A673 (cell line): ENCODE results near the gene LRBA.

ENCODE experiments used
- EZH2 ChIP-seq: fragments of 200-600 bp; sonication (generic); IDR thresholded peaks from 2 replicates; pipeline ENCODE4 v1.6.1; 2017; ENCODE audit warnings: borderline replicate concordance, low read depth, mild to moderate bottlenecking, mixed read lengths, antibody characterized with exemption, low read length; ENCODE audit not compliant: poor library complexity, severe bottlenecking
- TF ChIP-seq, protein P1 (sequence below): fragments of 300-800, 200-600 bp; sonication (generic); conservative IDR thresholded peaks from 2 replicates; pipeline ENCODE4 v1.5.1; 2017; ENCODE audit warnings: low read depth, mild to moderate bottlenecking, antibody characterized with exemption, low read length, moderate library complexity, mixed read lengths

DNA sequence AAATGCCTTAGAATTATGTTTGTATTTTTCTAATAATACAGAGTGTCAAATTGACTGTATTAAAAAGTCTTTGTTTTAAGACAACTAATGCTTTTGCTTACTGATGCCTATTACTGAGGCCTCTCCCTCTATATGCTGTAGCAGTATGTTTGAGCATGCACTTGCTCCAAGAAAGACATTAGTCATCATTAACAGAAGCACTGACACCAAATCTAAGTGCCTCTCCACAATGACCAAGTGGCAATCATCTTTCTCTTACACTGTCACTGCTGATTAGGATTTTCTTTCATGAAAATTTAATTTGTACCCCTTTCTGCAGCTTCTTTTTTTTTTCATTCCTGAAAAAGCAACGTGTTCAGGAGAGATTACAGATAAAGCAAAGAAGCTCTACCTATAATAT, 444.2 kb downstream of the LRBA start:
- TF ChIP-seq, protein P1, sequence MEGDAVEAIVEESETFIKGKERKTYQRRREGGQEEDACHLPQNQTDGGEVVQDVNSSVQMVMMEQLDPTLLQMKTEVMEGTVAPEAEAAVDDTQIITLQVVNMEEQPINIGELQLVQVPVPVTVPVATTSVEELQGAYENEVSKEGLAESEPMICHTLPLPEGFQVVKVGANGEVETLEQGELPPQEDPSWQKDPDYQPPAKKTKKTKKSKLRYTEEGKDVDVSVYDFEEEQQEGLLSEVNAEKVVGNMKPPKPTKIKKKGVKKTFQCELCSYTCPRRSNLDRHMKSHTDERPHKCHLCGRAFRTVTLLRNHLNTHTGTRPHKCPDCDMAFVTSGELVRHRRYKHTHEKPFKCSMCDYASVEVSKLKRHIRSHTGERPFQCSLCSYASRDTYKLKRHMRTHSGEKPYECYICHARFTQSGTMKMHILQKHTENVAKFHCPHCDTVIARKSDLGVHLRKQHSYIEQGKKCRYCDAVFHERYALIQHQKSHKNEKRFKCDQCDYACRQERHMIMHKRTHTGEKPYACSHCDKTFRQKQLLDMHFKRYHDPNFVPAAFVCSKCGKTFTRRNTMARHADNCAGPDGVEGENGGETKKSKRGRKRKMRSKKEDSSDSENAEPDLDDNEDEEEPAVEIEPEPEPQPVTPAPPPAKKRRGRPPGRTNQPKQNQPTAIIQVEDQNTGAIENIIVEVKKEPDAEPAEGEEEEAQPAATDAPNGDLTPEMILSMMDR, result no peak
- no peak for TF ChIP-seq EZH2
